Cardiac fibroblast (primary cell): Measurements from ENCODE around the gene CD48.
"Not testable (repeated sequence)": the region's sequence is repeated elsewhere in the genome, so short reads cannot be mapped to it uniquely, and the experiment has no call there.

Source experiments
- DNase-seq, 2 donors: peaks; one replicate each; pipeline versions ENCODE4 v3.0.0 to v3.0.0-alpha.2; 2010; ENCODE audit warnings: low read depth in 2 of 2
- H3K4me3 ChIP-seq, 2 donors: replicated peaks in 1 of 2; 1 replicate in 1 of 2; 2 replicates in 1 of 2; pipeline ENCODE4 v1.5.1; 2011; ENCODE audit warnings: low read depth in 2 of 2, low read length in 2 of 2, mild to moderate bottlenecking in 2 of 2, moderate library complexity in 1 of 2
- TF ChIP-seq, protein P1 (sequence below): IDR thresholded peaks from one replicate; pipeline ENCODE4 v1.5.1; 2011; ENCODE audit warnings: low read depth, mild to moderate bottlenecking, low read length, inconsistent platforms

The CD48 gene

DNA sequence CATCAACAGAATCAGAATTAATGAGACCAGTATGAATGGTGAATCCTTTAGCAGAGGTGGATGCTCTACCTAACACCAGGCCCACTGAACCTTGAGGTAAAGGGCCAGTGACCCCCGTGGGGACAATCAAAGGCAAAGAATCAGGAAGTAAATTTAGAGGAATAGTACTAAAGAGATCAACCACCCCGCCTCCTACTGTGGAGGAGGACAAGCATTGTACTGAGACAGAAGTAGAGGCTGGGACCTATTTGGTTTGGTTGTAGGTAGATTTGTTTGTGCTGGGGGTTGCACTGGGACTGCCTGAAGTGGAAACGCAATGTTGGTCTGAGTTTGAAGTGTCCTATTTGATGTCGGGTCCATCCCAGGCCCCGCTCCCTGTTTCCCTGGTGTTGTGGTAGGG lies 9.5 kb downstream of the CD48 start:
- H3K4me3 ChIP-seq, result no peak overlapping the region
- no peak for DNase-seq

DNA sequence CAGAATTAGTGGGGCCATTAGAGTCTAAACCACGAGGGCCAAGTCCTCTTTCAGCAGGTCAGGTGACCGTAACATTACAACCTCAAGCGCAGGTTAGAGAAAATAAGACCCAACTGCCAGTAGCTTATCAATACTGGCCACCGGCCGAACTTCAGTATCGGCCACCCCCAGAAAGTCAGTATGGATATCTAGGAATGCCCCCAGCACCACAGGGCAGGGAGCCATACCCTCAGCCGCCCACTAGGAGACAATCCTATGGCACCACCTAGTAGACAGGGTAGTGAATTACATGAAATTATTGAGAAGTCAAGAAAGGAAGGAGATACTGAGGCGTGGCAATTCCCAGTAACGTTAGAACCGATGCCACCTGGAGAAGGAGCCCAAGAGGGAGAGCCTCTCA lies 19.2 kb downstream of the CD48 start:
- H3K4me3 ChIP-seq, DNase-seq: not testable (repeated sequence)

More for the DNA sequence above, 9.5 kb downstream of the CD48 start:
- TF ChIP-seq, protein P1, sequence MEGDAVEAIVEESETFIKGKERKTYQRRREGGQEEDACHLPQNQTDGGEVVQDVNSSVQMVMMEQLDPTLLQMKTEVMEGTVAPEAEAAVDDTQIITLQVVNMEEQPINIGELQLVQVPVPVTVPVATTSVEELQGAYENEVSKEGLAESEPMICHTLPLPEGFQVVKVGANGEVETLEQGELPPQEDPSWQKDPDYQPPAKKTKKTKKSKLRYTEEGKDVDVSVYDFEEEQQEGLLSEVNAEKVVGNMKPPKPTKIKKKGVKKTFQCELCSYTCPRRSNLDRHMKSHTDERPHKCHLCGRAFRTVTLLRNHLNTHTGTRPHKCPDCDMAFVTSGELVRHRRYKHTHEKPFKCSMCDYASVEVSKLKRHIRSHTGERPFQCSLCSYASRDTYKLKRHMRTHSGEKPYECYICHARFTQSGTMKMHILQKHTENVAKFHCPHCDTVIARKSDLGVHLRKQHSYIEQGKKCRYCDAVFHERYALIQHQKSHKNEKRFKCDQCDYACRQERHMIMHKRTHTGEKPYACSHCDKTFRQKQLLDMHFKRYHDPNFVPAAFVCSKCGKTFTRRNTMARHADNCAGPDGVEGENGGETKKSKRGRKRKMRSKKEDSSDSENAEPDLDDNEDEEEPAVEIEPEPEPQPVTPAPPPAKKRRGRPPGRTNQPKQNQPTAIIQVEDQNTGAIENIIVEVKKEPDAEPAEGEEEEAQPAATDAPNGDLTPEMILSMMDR, result no peak

DNA sequence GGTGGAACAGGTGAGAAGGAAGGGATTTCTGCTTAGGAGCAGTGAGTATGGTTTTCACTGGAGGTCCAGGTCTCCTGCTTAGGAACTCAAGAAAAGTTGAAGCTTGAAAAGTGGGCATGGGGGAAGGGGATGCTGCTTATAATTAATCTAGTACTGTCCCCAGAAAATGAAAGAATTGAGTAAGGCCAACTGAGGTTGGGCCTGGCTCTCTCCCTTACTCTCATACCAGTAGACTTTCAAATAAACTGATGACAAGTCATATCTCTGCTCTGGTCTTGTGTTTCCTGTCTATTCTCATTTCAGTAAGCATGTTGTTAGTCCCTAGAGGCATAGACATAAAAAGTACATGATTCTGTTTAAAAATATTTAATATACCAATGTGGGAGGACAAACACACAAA lies 26.4 kb downstream of the CD48 start:
- TF ChIP-seq, protein P1, result no peak
- peak in 1 of 2 donors; percentile 25 for DNase-seq
- no peak overlapping the region for H3K4me3 ChIP-seq

DNA sequence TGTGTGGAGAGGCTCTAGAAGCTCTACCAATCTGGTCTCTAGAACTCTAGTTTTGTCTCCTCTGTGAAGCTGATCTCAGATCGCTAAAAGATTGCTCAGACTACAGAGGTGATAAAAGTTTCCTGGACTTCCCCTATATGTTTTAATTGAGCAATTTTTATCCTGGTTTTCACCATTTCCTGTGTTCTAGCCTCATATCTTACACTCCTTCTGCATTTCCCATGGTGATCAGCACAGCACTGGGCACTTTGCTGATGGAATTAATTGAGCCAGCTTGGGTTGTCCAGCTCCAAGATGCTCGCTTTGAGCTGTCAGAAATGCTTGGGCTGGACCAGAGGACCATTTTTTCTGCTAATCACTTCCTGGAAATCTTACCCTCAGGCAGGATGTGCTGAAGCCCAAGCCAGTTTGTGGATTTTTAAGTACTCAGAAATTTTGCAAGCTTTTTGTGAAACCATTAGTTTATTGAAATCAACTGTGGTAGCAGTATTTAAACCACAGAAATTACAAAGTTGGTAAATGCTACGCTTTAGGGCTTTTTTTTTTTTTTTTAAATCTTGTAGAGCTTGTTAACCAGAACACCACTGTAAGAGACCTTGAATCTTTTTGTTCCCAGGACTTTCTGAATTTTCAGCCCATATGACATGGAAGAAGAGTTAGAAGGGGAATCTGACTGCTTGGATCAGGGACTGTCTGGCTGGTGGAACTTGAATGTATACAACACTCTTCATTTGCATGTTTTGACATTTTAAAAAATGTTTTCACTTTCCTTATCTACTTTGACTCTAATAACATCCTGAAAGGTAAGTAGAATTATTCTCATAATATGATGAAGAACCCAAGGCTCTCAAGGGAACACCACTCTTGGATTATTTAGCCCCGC lies 28.4 kb downstream of the CD48 start:
- TF ChIP-seq, protein P1, result no peak
- peak in 1 of 2 donors; percentile 14 for DNase-seq
- H3K4me3 ChIP-seq, result no peak overlapping the region

DNA sequence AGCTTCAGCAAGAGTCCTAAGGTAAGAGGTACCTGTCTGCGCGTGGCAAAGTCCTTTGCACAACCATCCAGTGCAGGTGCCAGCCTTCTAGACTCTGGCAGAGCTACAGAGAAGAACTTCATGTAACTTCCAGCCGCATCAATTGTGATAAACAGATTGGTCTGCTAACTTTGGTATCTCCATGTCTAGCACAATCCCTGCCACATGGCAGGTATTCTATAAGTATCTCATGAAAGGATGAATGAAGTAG lies 29.8 kb downstream of the CD48 start:
- TF ChIP-seq, protein P1, result no peak
- no peak overlapping the region for H3K4me3 ChIP-seq
- DNase-seq, result no peak

DNA sequence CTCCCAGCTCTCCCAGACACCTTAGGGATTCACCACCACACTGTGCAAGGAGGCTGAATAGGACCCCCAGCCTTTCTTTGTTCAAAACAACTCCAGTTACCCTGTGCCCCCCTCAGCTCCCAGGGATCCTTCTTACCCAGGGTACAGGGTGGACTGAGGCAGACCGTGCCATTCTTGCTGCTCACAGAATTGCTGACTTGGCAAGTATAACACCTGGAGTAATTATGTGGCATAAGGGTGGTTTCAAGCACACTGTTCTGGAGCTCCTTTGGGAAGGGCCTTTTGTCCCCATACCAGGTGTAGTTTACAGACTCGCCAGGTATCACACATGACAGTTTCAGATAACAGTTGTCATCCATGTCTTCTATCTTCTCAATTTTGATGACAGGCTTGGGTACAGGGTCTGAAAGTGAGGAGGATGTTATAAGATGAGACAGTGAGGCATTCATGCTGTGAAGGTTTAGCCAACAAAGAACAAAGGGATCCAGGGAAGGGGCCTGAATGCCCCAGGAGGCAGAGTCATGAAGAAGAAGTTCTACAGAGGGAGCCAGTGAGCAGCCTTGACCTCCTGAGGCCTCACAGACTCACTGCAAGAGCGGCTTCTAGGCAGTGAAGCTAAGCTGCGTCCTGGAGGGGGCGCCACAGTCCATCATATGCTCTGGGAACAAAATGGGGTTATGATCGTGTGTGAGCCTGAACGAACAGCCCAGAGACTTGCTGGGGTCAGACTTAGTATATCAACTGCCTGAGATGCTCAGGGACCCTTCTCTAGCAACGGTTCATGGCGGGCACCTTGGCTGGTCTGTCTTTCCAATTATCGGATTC lies 30.3 kb downstream of the CD48 start:
- DNase-seq, result peak; percentile 49 to 80
- TF ChIP-seq, protein P1, result peak; percentile 37
- no peak overlapping the region for H3K4me3 ChIP-seq

DNA sequence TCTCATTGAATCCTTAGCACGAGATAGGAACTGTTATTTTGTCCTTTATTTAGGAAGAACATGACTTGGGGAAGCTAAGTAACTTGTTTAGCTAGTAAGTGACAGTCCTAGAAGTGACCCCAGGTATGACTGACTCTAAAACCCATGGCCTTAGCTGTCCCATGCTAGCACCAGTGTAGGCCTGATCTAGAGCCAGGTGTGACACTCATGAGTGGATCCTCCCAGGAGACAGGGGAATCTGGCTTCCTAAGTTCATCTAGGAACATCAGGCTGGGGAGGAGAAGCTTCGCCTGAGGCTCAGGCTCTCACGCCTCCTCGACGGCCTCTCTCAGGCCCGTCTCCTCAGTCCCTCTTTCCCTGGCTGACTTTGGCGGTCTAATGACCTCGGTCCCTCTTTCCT lies 31.2 kb downstream of the CD48 start:
- DNase-seq, result no peak
- no peak overlapping the region for H3K4me3 ChIP-seq

More for the DNA sequence above, 31.2 kb downstream of the CD48 start:
- TF ChIP-seq, protein P1, result no peak
